K562 (cell line): ENCODE results near the gene CD46. TPM values are rescaled to one million over a fixed set of nuclear protein-coding genes. Genes with fewer than 3 reads are reported as not detected.

ENCODE experiments used
- ATAC-seq: fragments of 200-7000 bp; cut with Tn5 transposase; 3 replicates; pipeline ENCODE4 v1.9.1; 2020; ENCODE audit warnings: moderate library complexity
- BruUV-seq: library from RNA; stranded (reverse); fragments of 400-500 nt; replicated peaks from 2 replicates; lab custom pipeline; 2021; lab: Mats Ljungman, UMichigan
- CTCF ChIA-PET: fragments of 300-600 bp; formaldehyde crosslinking; extraction: SDS; loops from one replicate; lab custom pipeline; 2021; ENCODE audit warnings: low intra/inter-chr PET ratio; lab: Yijun Ruan, JAX
- POLR2A ChIA-PET: fragments of 300-600, 350-650 bp; sonication (Branson Sonifier 250); formaldehyde crosslinking; extraction: SDS; loops from one replicate; lab custom pipeline; 2021; ENCODE audit warnings: antibody characterized with exemption, inconsistent platforms; lab: Yijun Ruan, JAX
- DNase-seq, 4 experiments: peaks; one replicate each; pipeline versions ENCODE4 v3.0.0 to v3.0.0-alpha.2; 2011 to 2018; ENCODE audit warnings: low spot score in 3 of 4, mixed read lengths in 3 of 4; ENCODE audit errors: extremely low read depth in 1 of 4
- FAIRE-seq: peaks from 2 replicates; lab custom pipeline; 2011; peaks lifted over from hg19 to GRCh38; lab: Jason Lieb, UNC
- H2AFZ ChIP-seq: 2 replicates; pipeline ENCODE4 v1.6.0; 2011; ENCODE audit warnings: low read depth, low read length, control low read depth, inconsistent platforms
- H3K27ac ChIP-seq: fragments of 200-600 bp; 3 replicates; pipeline ENCODE4 v1.8.0; 2011; ENCODE audit warnings: low read depth, mild to moderate bottlenecking, control low read depth, inconsistent platforms, low read length, moderate library complexity, mixed read lengths; ENCODE audit errors: extremely low read depth
- H3K27me3 ChIP-seq, 2 experiments: fragments of 300-600 bp in 1 of 2; 2 replicates in 1 of 2; 3 replicates in 1 of 2; pipeline versions ENCODE4 v1.6.0 to v1.8.0; 2011; ENCODE audit warnings: inconsistent platforms in 2 of 2, low read length in 2 of 2, mild to moderate bottlenecking in 1 of 2, mixed read lengths in 1 of 2, moderate library complexity in 1 of 2; ENCODE audit not compliant: control insufficient read depth in 2 of 2, insufficient read depth in 2 of 2
- H3K36me3 ChIP-seq: fragments of 300-600 bp; 3 replicates; pipeline ENCODE4 v1.8.0; 2011; ENCODE audit warnings: mild to moderate bottlenecking, low read length, inconsistent platforms; ENCODE audit not compliant: control insufficient read depth, insufficient read depth
- H3K4me1 ChIP-seq, 2 experiments: fragments of 200-600 bp in 1 of 2; replicated peaks in 1 of 2; 2 replicates in 1 of 2; 3 replicates in 1 of 2; pipeline versions ENCODE4 v1.5.1 to v1.8.0; 2011; ENCODE audit warnings: inconsistent platforms in 2 of 2, low read length in 2 of 2, mild to moderate bottlenecking in 1 of 2, mixed read lengths in 1 of 2, moderate library complexity in 1 of 2; ENCODE audit not compliant: control insufficient read depth in 2 of 2, insufficient read depth in 2 of 2
- H3K4me2 ChIP-seq: 2 replicates; pipeline ENCODE4 v1.6.1; 2011; ENCODE audit warnings: low read length, control low read depth, inconsistent platforms, mixed read lengths; ENCODE audit not compliant: insufficient read depth
- H3K4me3 ChIP-seq: fragments of 200-600 bp; sonication (generic), shearing (Covaris generic); 2 replicates; pipeline ENCODE4 v1.5.1; 2016; ENCODE audit warnings: control low read depth, inconsistent platforms
- H3K79me2 ChIP-seq: fragments of 200-600 bp; 3 replicates; pipeline ENCODE4 v1.8.0; 2011; ENCODE audit warnings: low read length, inconsistent platforms; ENCODE audit not compliant: control insufficient read depth, insufficient read depth
- H3K9ac ChIP-seq, 2 experiments: 2 replicates each; pipeline versions ENCODE4 v1.6.0 to v1.6.1; 2011; ENCODE audit warnings: low read depth in 2 of 2, low read length in 2 of 2, control low read depth in 1 of 2, inconsistent platforms in 1 of 2, mild to moderate bottlenecking in 1 of 2, mixed read lengths in 1 of 2; ENCODE audit not compliant: insufficient read depth in 1 of 2
- H3K9me1 ChIP-seq: one replicate; pipeline ENCODE4 v1.6.0; 2011; ENCODE audit warnings: inconsistent platforms, mild to moderate bottlenecking, low read length, moderate library complexity; ENCODE audit not compliant: control insufficient read depth, insufficient read depth
- H3K9me3 ChIP-seq: replicated peaks from 2 replicates; pipeline ENCODE4 v1.5.1; 2011; ENCODE audit warnings: low read depth, low read length, inconsistent platforms; ENCODE audit not compliant: control insufficient read depth, insufficient read depth
- H4K20me1 ChIP-seq: replicated peaks from 2 replicates; pipeline ENCODE4 v1.6.1; 2011; ENCODE audit warnings: low read length, inconsistent platforms, mixed read lengths; ENCODE audit not compliant: control insufficient read depth, insufficient read depth
- CHD2 ChIP-seq: IDR thresholded peaks from 2 replicates; pipeline ENCODE4 v1.6.1; 2011; ENCODE audit warnings: low read depth, low read length
- MAFG ChIP-seq: fragments of 450-650 bp; conservative IDR thresholded peaks from 2 replicates; pipeline ENCODE4 v1.6.1; 2016; ENCODE audit warnings: missing genetic modification characterization, missing compliant biosample characterization
- MXI1 ChIP-seq: IDR thresholded peaks from 2 replicates; pipeline ENCODE4 v1.6.1; 2011; ENCODE audit warnings: low read depth, mild to moderate bottlenecking, improper control_type of control experiment, low read length
- MYC ChIP-seq, 2 experiments: fragments of 250-450 bp in 1 of 2; sonication (Bioruptor Pico) in 1 of 2; IDR thresholded peaks; 2 replicates each; pipeline versions ENCODE4 v1.5.1 to v1.6.1; 2012 to 2021; ENCODE audit warnings: low read depth in 2 of 2, borderline replicate concordance in 1 of 2, improper control_type of control experiment in 1 of 2, low read length in 1 of 2, mild to moderate bottlenecking in 1 of 2, moderate library complexity in 1 of 2
- RB1 ChIP-seq: fragments of 450-650 bp; IDR thresholded peaks from 2 replicates; pipeline ENCODE4 v1.6.1; 2017; ENCODE audit warnings: low read depth, mild to moderate bottlenecking
- YY1 ChIP-seq, 3 experiments: IDR thresholded peaks; 2 replicates each; pipeline ENCODE4 v1.6.1; 2011; ENCODE audit warnings: low read length in 2 of 3, mild to moderate bottlenecking in 2 of 3, moderate library complexity in 2 of 3, borderline replicate concordance in 1 of 3, control low read depth in 1 of 3, low read depth in 1 of 3; ENCODE audit not compliant: insufficient read depth in 3 of 3, insufficient replicate concordance in 2 of 3, control insufficient read depth in 1 of 3, insufficient read length in 1 of 3; ENCODE audit errors: extremely low read depth in 1 of 3
- ZBTB49 ChIP-seq: sonication (generic); formaldehyde crosslinking; IDR thresholded peaks from 2 replicates; pipeline ENCODE4 v1.8.0; 2022; ENCODE audit warnings: missing genetic modification reagents, mild to moderate bottlenecking, borderline replicate concordance
- ZFP36 ChIP-seq: fragments of 150-350 bp; IDR thresholded peaks from 2 replicates; pipeline ENCODE4 v1.6.1; 2018; ENCODE audit warnings: low read length, low read depth; ENCODE audit not compliant: partially characterized antibody
- ZNF395 ChIP-seq: fragments of 200-800 bp; sonication (Bioruptor generic); IDR thresholded peaks from 2 replicates; pipeline ENCODE4 v1.6.1; 2017; ENCODE audit warnings: missing genetic modification characterization, missing compliant biosample characterization
- WGBS: fragments of 100-300 bp; shearing (Covaris generic); methylation state at CpG from one replicate; pipeline ENCODE4 v1.1.6; 2016; ENCODE audit warnings: low coverage, mixed read lengths; ENCODE audit not compliant: insufficient coverage; ENCODE audit errors: missing lambda C conversion rate; 5-methylcytosine and 5-hydroxymethylcytosine counted together
- in situ Hi-C: fragments of 300-500 bp; cut with MboI; formaldehyde crosslinking; loops from 4 replicates; pipeline ENCODE4 v1.15.0; 2018; ENCODE audit warnings: inconsistent platforms, mixed read lengths
- intact Hi-C: fragments of 100-400 bp; cut with micrococcal nuclease; formaldehyde crosslinking; loops from 2 replicates; pipeline ENCODE4 v1.14.2; 2022
- polyA plus RNA-seq, 8 experiments: library from polyadenylated mRNA; depleted of rRNA in 4 of 8; stranded (reverse) in 5 of 8; unstranded in 3 of 8; fragments of >200 nt; fragmentation: Nextera tagmentation in 2 of 8; fragmentation: Illumina TruSeq in 1 of 8; extraction: Ambion mirVana in 2 of 8; extraction: Trizol in 1 of 8; gene quantifications; 2 replicates each; pipeline versions ENCODE4 v1.2.1 to v1.2.3, GENCODE V29; 2011 to 2014; ENCODE audit warnings: inconsistent platforms in 1 of 8, missing spikeins in 1 of 8
- total RNA-seq, 7 experiments: library from RNA; depleted of rRNA in 6 of 7; stranded (reverse); fragments of >200 nt in 6 of 7; fragmentation: Illumina TruSeq in 2 of 7; extraction: Trizol in 2 of 7; gene quantifications; 2 replicates each; pipeline versions ENCODE4 v1.2.1 to v1.2.3, GENCODE V29; 2011 to 2021; ENCODE audit warnings: low replicate concordance in 1 of 7
- TF ChIP-seq, protein P1 (sequence below): fragments of 450-650 bp; IDR thresholded peaks from 2 replicates; pipeline ENCODE4 v1.6.1; 2017; ENCODE audit warnings: antibody characterized with exemption, mild to moderate bottlenecking

The CD46 gene
- total and polyA plus RNA-seq, 9 of the 15 experiments (the other 6 are each of a cell fraction or from before 2014, with no cell fraction given) = 87.9 to 374 (median 156) TPM

DNA sequence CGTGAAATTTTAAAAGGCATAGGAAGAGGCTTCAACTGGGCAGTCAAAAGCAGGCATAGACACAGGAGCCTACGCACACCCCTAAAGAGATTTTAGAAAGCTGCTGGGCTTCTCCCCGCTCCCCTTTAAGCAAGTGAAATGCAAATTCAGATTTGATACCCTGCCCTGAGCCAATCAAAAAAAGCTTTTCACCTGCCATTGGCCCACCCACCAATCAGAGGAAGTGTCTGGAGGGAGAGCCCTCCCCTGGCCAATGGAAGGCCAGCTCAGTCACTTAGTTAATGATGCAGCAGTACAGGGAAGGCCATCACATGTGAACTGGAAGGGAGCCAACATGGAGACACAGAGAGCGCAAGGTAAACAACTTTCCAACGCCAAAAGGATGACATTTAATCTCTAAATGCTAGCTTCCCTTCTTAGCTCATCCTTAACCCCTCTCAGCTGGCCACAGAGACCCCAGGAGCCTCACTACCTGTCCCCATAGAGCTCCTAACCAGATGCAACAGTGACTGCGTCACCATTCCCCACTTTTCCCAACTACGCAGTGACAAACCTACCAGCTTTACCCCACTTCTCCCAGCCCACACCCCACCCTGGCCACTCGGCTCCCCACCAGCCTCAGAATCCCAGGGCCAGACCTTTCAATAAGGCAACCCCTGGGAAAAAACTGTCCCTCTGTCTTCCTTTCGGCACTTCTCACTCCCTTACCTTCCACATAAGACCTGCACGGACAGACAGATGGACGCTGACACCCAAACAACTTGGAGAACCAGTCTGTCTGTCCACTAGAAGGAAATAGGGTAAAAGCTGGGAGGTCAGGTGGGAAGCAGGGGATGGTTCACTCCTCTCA is 71.0 kb downstream of the CD46 start:
- DNase-seq (peak; percentile 82 to 97 (median 90)), FAIRE-seq (peak; percentile 94), ATAC-seq (peak; percentile 83)
- Histone ChIP-seq H3K79me2 (peaks cover 23% of the 10 kb centered on the region), H3K4me2 (peak overlapping the region; percentile 54; the same call in 1 of the 2 replicates), H3K9ac (peak overlapping the region; percentile 0 to 7; a peak in 2 of 4 replicates), H3K27ac (peak overlapping the region; percentile 30; the same call in 2 of the 3 replicates), H3K4me3 (no peak overlapping the region), H3K9me1 (no peaks in the 10 kb centered on the region), H3K9me3 (no peaks in the 10 kb centered on the region), H3K27me3 (no peaks in the 10 kb centered on the region), H3K36me3 (no peaks in the 10 kb centered on the region), H3K4me1 (peaks cover 56 to 65% of the 10 kb centered on the region in 2 experiments), H4K20me1 (no peaks in the 10 kb centered on the region), H2AFZ (peak overlapping the region; percentile 40; the same call in 1 of the 2 replicates)
- BruUV-seq = no TSS peak
- in situ Hi-C loops (loop anchor here (10.0 kb wide), 1 partner anchor 1832 kb away; the partner anchor contains the start of gene LAMB3), intact Hi-C loops (no loop called here)
- POLR2A ChIA-PET = interaction anchor here (0.6 to 2.0 kb wide), 10 partner anchors 10 to 134 kb away, joined by 3 to 12 read pairs (median 3); no protein-coding TSS in a partner anchor
- WGBS = 77% methylated on average over 11 of the region's 11 CpGs
- CTCF ChIA-PET = no interaction called here
- no peak for TF ChIP-seq ZBTB49 (CRISPR knock-in tag)
- TF ChIP-seq RB1 = no peak
- TF ChIP-seq MAFG = 0 out of 2 replicates have a peak, but pooled peaks have one; percentile 32
- peak; percentile 62; the same call in 1 of the 2 replicates for TF ChIP-seq CHD2
- 0 out of 2 replicates have a peak, but pooled peaks have one; percentile 30 for TF ChIP-seq MYC (IDR thresholded peaks at IDR 0.05; ENCODE audit: low read depth, low read length)
- TF ChIP-seq MYC (CRISPR knock-in tag; IDR thresholded peaks at IDR 0.05; ENCODE audit: borderline replicate concordance, low read depth) = no peak
- TF ChIP-seq, protein P1, sequence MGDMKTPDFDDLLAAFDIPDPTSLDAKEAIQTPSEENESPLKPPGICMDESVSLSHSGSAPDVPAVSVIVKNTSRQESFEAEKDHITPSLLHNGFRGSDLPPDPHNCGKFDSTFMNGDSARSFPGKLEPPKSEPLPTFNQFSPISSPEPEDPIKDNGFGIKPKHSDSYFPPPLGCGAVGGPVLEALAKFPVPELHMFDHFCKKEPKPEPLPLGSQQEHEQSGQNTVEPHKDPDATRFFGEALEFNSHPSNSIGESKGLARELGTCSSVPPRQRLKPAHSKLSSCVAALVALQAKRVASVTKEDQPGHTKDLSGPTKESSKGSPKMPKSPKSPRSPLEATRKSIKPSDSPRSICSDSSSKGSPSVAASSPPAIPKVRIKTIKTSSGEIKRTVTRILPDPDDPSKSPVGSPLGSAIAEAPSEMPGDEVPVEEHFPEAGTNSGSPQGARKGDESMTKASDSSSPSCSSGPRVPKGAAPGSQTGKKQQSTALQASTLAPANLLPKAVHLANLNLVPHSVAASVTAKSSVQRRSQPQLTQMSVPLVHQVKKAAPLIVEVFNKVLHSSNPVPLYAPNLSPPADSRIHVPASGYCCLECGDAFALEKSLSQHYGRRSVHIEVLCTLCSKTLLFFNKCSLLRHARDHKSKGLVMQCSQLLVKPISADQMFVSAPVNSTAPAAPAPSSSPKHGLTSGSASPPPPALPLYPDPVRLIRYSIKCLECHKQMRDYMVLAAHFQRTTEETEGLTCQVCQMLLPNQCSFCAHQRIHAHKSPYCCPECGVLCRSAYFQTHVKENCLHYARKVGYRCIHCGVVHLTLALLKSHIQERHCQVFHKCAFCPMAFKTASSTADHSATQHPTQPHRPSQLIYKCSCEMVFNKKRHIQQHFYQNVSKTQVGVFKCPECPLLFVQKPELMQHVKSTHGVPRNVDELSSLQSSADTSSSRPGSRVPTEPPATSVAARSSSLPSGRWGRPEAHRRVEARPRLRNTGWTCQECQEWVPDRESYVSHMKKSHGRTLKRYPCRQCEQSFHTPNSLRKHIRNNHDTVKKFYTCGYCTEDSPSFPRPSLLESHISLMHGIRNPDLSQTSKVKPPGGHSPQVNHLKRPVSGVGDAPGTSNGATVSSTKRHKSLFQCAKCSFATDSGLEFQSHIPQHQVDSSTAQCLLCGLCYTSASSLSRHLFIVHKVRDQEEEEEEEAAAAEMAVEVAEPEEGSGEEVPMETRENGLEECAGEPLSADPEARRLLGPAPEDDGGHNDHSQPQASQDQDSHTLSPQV = 0 out of 2 replicates have a peak, but pooled peaks have one; percentile 35
- no peak for TF ChIP-seq ZNF395 (CRISPR knock-in tag)
- TF ChIP-seq MXI1 = no peak
- TF ChIP-seq YY1 (IDR thresholded peaks at IDR 0.05; ENCODE audit: borderline replicate concordance in 1 of 3, control insufficient read depth in 1 of 3, extremely low read depth in 1 of 3, insufficient read depth in 3 of 3, insufficient read length in 1 of 3, insufficient replicate concordance in 2 of 3, low read depth in 1 of 3, low read length in 2 of 3) = peak in 1 of 3 experiments; percentile 17
- TF ChIP-seq ZFP36 = no peak
